Esophagus squamous epithelium (tissue), 5 donors: ENCODE results near the gene GALNT2. TPM values are rescaled to one million over a fixed set of nuclear protein-coding genes. Genes with fewer than 3 reads are reported as not detected.

Source experiments
- DNase-seq: peaks from one replicate; lab custom pipeline; 2025; lab: John Stamatoyannopoulos, UW
- H3K27ac ChIP-seq, 4 donors: fragments of 200-600 bp; sonication (generic); one replicate each; pipeline ENCODE4 v1.5.1; 2016 to 2019; ENCODE audit warnings: mild to moderate bottlenecking in 1 of 4
- H3K27me3 ChIP-seq, 4 donors: fragments of 200-600 bp; sonication (generic); 1 replicate in 3 of 4; 2 replicates in 1 of 4; pipeline versions ENCODE4 v1.5.1 to v1.6.0; 2017 to 2021; ENCODE audit warnings: antibody characterized with exemption in 1 of 4
- H3K36me3 ChIP-seq, 3 donors: fragments of 200-600 bp; sonication (generic); one replicate each; pipeline ENCODE4 v1.5.1; 2016 to 2019
- H3K4me1 ChIP-seq, 3 donors: fragments of 200-600 bp; sonication (generic); one replicate each; pipeline ENCODE4 v1.5.1; 2017 to 2019
- H3K4me3 ChIP-seq, 4 donors: fragments of 200-600 bp; sonication (generic); 1 replicate in 3 of 4; 2 replicates in 1 of 4; pipeline ENCODE4 v1.5.1; 2016 to 2019; ENCODE audit warnings: mild to moderate bottlenecking in 2 of 4, moderate library complexity in 1 of 4
- H3K9me3 ChIP-seq, 3 donors: fragments of 200-600 bp; sonication (generic); one replicate each; pipeline ENCODE4 v1.5.1; 2016 to 2019
- CTCF ChIP-seq, 6 experiments: fragments of 450-650 bp in 4 of 6; fragments of 200-600 bp in 2 of 6; sonication (generic) in 2 of 6; IDR thresholded peaks; one replicate each; pipeline ENCODE4 v1.5.1; 2016 to 2019; ENCODE audit warnings: antibody characterized with exemption in 6 of 6, mild to moderate bottlenecking in 4 of 6, moderate library complexity in 4 of 6
- POLR2A ChIP-seq, 4 donors: fragments of 450-650 bp; IDR thresholded peaks; one replicate each; pipeline ENCODE4 v1.6.1; 2017; ENCODE audit warnings: antibody characterized with exemption in 4 of 4, mild to moderate bottlenecking in 4 of 4, moderate library complexity in 3 of 4
- WGBS, 2 donors: methylation state at CpG; one replicate each; pipeline ENCODE4 v1.1.5; 2018; 5-methylcytosine and 5-hydroxymethylcytosine counted together
- intact Hi-C: fragments of 100-400 bp; cut with DNase I; formaldehyde crosslinking; loops from one replicate; pipeline ENCODE4 v1.15.0; 2022
- total RNA-seq, 4 donors: library from RNA; depleted of rRNA; stranded (reverse); fragments of >200 nt; gene quantifications; one replicate each; pipeline ENCODE4 v1.1.0, GENCODE V29; 2016
- donor health status: DM: yes; HTN: yes; CAD: no.

The GALNT2 gene
- total RNA-seq, 4 donors from 2014 or later, result 25.8 to 36.2 (median 31.0) TPM

- Histone ChIP-seq H3K27me3 (no peaks in the 10 kb centered on the region), H3K36me3 (no peaks in the 10 kb centered on the region), H3K27ac (no peak overlapping the region), H3K4me3 (no peak overlapping the region), H3K9me3 (no peaks in the 10 kb centered on the region), H3K4me1 (peaks cover 0 to 77% (median 9%) of the 10 kb centered on the region in 3 donors)
- no peak for DNase-seq
- TF ChIP-seq CTCF (IDR thresholded peaks at IDR 0.05) (no peak), POLR2A (IDR thresholded peaks at IDR 0.05) (no peak)
- 83 to 89% methylated on average over 9 of the region's 9 CpGs for WGBS, 2 donors
- intact Hi-C loops, result no loop called here
Measured at GRCh38 chr1:230143534-230143933, 76.5 kb downstream of the GALNT2 start.

GRCh38 chr1:230144010-230144614 lies 77.1 kb downstream of the GALNT2 start:
- WGBS, 2 donors, result 75 to 81% methylated on average over 12 to 14 of the region's 14 CpGs
- no peak overlapping the region for H3K4me3 ChIP-seq
- intact Hi-C loops, result no loop called here
- no peak for TF ChIP-seq CTCF (IDR thresholded peaks at IDR 0.05)
- no peak for TF ChIP-seq POLR2A (IDR thresholded peaks at IDR 0.05)
- no peak overlapping the region for H3K27ac ChIP-seq
- no peaks in the 10 kb centered on the region for H3K36me3 ChIP-seq
- H3K4me1 ChIP-seq, result peaks cover 0 to 77% (median 9%) of the 10 kb centered on the region in 3 donors
- no peaks in the 10 kb centered on the region for H3K9me3 ChIP-seq
- DNase-seq, result no peak
- no peaks in the 10 kb centered on the region for H3K27me3 ChIP-seq

- H3K27ac ChIP-seq, result peak overlapping the region in 2 of 4 donors; percentile 33 to 64
Measured at GRCh38 chr1:230144758-230145504, 77.9 kb downstream of the GALNT2 start.

GRCh38 chr1:230145505-230145899 lies 78.5 kb downstream of the GALNT2 start:
- DNase-seq, result no peak
- Histone ChIP-seq H3K4me1 (peaks cover 0 to 66% (median 9%) of the 10 kb centered on the region in 3 donors), H3K36me3 (no peaks in the 10 kb centered on the region), H3K9me3 (no peaks in the 10 kb centered on the region), H3K4me3 (no peak overlapping the region), H3K27ac (peak overlapping the region in 3 of 4 donors; percentile 17 to 64 (median 33)), H3K27me3 (no peaks in the 10 kb centered on the region)
- no peak for TF ChIP-seq POLR2A (IDR thresholded peaks at IDR 0.05)
- no peak for TF ChIP-seq CTCF (IDR thresholded peaks at IDR 0.05)
- intact Hi-C loops, result no loop called here
- 53 to 57% methylated on average over 8 of the region's 8 CpGs for WGBS, 2 donors

More at GRCh38 chr1:230144758-230145504, 77.9 kb downstream of the GALNT2 start:
- WGBS, 2 donors, result 85 to 96% methylated on average over 8 to 9 of the region's 11 CpGs
- H3K4me3 ChIP-seq, result no peak overlapping the region
- no peaks in the 10 kb centered on the region for H3K9me3 ChIP-seq
- no peaks in the 10 kb centered on the region for H3K36me3 ChIP-seq
- peaks cover 0 to 72% (median 9%) of the 10 kb centered on the region in 3 donors for H3K4me1 ChIP-seq
- intact Hi-C loops, result no loop called here
- TF ChIP-seq POLR2A (IDR thresholded peaks at IDR 0.05), result no peak
- no peak for TF ChIP-seq CTCF (IDR thresholded peaks at IDR 0.05)
- DNase-seq, result no peak
- no peaks in the 10 kb centered on the region for H3K27me3 ChIP-seq

- Histone ChIP-seq H3K4me3 (no peak overlapping the region), H3K27me3 (no peaks in the 10 kb centered on the region), H3K4me1 (peaks cover 0 to 61% (median 9%) of the 10 kb centered on the region in 3 donors), H3K9me3 (no peaks in the 10 kb centered on the region), H3K36me3 (no peaks in the 10 kb centered on the region), H3K27ac (peak overlapping the region in 2 of 4 donors; percentile 33 to 61)
- TF ChIP-seq CTCF (IDR thresholded peaks at IDR 0.05) (no peak), POLR2A (IDR thresholded peaks at IDR 0.05) (peak in 1 of 4 donors; percentile 27)
- WGBS, 2 donors, result 47 to 74% methylated on average over 7 of the region's 7 CpGs
- no peak for DNase-seq
- intact Hi-C loops, result no loop called here
Measured at GRCh38 chr1:230145953-230146476, 79.0 kb downstream of the GALNT2 start.
